GM12878 (cell line): ENCODE results near the gene PSMD1.

Experiments used
- POLR2A ChIP-seq: IDR thresholded peaks from 2 replicates; pipeline ENCODE4 v1.6.1; 2011; ENCODE audit warnings: low read depth, mild to moderate bottlenecking, low read length
- TF ChIP-seq, protein P1 (sequence below): IDR thresholded peaks from 2 replicates; pipeline ENCODE4 v1.6.1; 2011; ENCODE audit warnings: low read depth, low read length, improper control_type of control experiment, borderline replicate concordance
- TF ChIP-seq, protein P2 (sequence below), 3 experiments: IDR thresholded peaks in 2 of 3; conservative IDR thresholded peaks in 1 of 3; 2 replicates each; pipeline ENCODE4 v1.5.1; 2011; ENCODE audit warnings: low read depth in 3 of 3, low read length in 3 of 3, mild to moderate bottlenecking in 3 of 3, control low read depth in 2 of 3, moderate library complexity in 2 of 3, inconsistent platforms in 1 of 3, mixed read lengths in 1 of 3; ENCODE audit not compliant: control insufficient read depth in 2 of 3, insufficient read depth in 1 of 3; ENCODE audit errors: extremely low read depth in 1 of 3
- TF ChIP-seq, protein P3 (sequence below): IDR thresholded peaks from 2 replicates; pipeline ENCODE4 v1.6.1; 2011; ENCODE audit warnings: low read depth, mild to moderate bottlenecking, low read length, moderate library complexity, borderline replicate concordance; ENCODE audit errors: extremely low read depth

DNA sequence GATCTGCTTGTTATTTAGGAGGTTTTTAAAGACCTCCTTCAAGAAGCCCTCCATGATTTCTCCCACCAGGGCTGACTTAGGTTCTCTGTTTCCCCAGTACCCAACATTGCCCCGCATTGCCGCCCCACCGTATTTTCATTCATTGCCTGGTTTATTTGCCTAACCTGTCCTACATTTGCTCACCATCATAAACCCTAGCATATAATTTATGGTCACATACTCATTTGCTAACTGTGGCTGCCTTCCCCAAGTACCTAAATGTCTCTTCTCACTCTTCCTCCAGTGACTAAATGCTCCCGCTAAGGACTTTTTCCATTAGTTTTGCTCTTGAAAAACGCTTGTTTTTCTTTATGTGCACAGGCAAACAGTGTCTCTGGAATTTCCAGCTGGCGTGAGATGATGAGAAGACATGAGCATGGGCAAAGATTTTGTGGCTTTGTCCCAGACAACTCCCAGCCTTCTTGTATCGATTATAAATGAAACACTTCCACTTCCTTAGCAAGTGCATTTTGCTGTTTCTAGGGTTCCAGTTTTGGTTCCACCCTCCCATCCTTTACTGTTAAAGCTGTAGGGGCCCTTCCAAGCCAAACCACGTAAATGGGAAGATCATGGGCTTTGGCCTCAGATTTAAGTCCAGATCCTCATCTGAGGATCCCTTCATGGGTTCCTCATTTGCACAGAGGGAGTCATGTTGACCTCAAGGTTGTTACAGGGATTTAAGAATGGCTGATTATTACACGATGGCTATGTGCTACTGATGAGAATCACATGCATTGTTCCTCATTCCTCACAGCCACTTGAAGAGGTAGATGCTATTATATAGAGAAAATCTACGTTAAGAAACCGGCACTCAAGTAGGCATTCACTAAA, 120.7 kb downstream of the PSMD1 start:
- no peak for TF ChIP-seq POLR2A
- TF ChIP-seq, protein P1, sequence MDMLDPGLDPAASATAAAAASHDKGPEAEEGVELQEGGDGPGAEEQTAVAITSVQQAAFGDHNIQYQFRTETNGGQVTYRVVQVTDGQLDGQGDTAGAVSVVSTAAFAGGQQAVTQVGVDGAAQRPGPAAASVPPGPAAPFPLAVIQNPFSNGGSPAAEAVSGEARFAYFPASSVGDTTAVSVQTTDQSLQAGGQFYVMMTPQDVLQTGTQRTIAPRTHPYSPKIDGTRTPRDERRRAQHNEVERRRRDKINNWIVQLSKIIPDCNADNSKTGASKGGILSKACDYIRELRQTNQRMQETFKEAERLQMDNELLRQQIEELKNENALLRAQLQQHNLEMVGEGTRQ = no peak
- TF ChIP-seq, protein P2, sequence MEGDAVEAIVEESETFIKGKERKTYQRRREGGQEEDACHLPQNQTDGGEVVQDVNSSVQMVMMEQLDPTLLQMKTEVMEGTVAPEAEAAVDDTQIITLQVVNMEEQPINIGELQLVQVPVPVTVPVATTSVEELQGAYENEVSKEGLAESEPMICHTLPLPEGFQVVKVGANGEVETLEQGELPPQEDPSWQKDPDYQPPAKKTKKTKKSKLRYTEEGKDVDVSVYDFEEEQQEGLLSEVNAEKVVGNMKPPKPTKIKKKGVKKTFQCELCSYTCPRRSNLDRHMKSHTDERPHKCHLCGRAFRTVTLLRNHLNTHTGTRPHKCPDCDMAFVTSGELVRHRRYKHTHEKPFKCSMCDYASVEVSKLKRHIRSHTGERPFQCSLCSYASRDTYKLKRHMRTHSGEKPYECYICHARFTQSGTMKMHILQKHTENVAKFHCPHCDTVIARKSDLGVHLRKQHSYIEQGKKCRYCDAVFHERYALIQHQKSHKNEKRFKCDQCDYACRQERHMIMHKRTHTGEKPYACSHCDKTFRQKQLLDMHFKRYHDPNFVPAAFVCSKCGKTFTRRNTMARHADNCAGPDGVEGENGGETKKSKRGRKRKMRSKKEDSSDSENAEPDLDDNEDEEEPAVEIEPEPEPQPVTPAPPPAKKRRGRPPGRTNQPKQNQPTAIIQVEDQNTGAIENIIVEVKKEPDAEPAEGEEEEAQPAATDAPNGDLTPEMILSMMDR (IDR thresholded peaks at IDR 0.05 in 2 of 3, conservative IDR thresholded peaks at IDR 0.05 in 1 of 3; ENCODE audit: control insufficient read depth in 2 of 3, extremely low read depth in 1 of 3, insufficient read depth in 1 of 3, low read depth in 3 of 3, low read length in 3 of 3) = no peak
- TF ChIP-seq, protein P3, sequence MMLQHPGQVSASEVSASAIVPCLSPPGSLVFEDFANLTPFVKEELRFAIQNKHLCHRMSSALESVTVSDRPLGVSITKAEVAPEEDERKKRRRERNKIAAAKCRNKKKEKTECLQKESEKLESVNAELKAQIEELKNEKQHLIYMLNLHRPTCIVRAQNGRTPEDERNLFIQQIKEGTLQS = no peak
